Activated CD4-positive, alpha-beta T cell treated with anti-CD3 and anti-CD28 coated beads, Interleukin-2, amount 50 U/mL, for 48 hours (primary cell): ENCODE results near the gene BRD3OS.

Experiments
- DNase-seq, 2 experiments: peaks; one replicate each; pipeline ENCODE4 v3.0.0-alpha.2; 2020

Gene BRD3OS

GRCh38 chr9:133989625-133990365 is 35.5 kb upstream of the BRD3OS start:
- no peak for DNase-seq

DNA sequence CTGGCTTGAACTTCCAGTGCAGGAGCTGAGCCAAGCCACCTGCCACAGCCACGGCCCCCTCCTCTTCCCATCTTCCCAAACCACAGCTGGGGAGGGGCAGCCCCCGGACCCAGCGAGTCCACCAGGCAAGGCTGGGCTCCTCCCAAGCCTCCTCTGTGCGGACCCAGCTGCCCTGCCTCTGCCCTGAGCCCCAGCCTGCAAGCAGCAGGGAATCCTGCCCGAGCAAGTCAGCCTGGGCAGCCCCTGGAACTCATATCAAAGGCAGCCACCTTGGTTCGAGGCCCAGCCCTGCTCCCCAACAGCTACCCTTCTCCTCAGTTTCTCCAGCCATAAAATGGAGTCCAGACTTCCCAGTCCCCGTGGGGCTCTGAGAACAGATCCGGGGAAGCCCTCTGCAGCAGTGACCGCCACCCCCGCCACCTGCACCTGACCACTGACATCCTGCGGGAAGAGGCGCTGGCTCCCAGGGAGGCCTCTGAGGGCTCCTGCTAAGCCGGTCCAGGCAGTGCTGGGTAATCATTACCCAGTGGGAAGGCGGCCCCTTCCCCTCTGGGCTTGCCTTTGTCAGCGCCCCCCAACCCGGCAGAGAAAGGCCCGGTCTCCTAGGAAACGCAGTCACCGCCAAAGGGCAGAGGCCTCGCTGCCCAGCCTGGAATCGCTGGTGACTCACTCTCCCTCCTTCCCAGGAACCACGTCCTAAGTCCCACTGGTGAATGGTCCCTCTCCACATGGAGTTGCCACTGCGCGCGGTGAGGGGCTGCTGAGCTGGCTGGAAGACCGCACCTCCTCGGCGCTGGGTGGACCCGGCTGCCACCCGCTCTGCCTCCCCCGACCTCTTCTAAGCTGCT is 34.7 kb upstream of the BRD3OS start:
- no peak for DNase-seq

DNA sequence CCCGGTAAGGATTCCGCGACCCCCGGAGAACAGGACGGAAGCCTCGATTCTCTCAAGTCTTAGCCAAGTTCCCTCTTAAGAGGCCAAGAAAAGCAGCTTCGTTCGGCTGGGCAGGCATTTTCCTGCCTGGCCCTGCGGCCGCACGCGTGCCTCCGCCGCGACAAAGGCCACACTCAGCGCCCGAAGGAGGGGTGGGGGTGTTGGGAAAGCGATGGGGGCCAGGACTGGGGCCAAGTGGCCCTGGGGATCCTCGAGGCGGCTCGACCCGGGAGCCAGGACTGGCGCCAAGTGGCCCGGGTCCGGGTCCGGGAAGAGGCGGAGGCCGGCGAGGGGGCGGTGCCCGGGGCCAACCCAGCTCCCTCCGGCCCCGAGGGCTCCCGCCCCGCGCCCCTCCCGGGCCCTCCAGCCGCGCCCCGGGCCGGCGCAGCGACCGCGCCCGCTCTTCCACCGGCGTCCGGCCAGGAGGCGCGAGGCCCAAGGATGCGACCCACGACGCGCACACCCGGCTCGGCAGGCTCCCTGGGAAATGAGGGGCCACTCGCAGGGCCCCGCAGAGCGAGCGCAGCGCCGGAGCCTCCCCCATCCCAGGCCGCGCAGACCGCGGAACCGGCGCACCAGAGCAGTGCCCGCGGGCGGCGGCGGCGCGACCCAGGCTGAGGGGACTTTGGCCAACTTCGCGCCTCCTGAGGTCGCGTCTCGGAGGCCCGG is 33.9 kb upstream of the BRD3OS start:
- DNase-seq, result peak; percentile 6 to 13

DNA sequence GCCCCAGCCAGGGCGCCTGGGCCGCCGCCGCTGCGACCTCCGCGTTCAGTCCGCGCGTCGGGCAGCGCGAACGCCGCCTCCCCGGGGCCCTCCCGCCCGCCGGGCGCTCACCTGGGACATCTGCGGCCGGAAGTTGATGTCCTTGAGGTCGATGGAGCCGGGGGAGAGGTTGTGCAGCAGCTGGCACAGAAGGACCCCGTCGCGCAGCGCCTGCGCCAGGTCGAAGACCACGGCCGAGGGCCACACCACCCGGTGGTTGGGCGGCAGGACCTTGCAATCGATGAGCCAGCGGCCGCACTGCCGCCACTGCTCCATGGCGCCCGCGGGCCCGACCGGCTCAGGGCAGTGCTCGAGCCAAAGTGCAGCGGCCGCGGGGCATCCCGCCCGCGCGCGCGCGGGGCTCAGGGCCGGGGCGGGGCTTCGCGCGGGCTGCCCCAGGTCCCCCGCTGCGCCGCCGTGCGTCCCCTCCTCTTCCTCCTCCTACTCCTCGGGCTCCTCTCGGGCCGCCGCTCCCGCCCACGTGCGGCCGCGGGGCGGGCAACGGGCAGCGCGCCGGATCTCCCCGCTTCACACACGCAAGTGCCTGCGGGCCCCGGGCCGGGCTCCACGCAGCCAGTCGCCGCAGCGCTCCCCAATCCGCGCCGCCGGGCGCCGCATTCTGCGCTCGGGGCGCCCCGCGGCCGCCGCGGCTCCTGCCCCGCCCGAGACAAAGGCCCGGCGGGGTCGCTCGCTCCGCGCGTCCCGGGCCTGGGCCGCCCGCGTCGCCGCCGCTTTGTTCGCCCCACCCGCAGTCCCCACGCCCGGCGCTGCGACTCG is 33.1 kb upstream of the BRD3OS start, which contains the start of gene VAV2:
VAV2 (minus strand) TSS at position 361 of the 816 bp plus-strand sequence; CDS start at position 315, 46 bp downstream.
- DNase-seq, result peak; percentile 60 to 67

DNA sequence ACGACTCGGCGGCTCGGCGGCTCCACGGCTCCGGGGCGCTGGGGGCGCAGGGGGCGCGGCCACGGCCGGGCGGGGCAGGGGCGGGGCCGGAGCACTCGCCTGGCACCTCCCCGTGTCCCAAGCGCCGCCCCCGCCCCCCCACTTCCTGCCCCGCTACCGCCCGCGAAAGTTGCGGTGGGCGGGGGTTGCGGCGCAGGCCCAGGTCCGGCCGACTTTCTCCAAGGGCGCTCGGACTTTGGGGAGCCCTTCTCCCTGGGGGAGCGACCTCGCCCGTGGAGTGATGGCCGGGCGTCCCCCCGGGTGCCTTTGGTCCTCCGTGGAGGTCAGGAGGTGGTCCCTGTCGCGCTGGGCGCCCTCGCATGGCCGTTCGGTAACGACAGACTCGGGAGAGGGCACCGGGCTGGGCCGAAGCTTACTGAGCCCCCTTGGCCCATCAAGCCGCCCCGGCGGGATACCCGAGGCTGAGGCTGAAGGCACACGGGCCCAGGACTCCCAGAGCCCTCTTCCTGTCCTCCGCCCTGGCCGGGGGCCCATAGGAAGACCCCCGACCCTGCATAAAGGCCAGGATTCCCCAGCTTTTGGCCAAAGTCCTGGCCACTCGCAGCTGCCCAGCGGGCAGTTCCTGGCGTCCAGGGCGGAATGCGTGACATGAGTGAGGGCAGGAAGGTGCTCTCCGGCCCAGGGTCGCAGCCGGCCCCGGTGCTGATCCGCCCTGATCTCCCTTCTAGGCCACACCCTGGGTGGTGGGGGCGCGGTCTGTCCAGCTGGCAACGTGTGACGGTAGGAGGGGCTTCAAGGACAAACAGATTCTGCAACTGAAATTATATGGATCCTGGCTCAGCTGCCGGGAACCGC is 32.3 kb upstream of the BRD3OS start:
- peak; percentile 81 to 82 for DNase-seq

GRCh38 chr9:133993635-133994253 is 31.5 kb upstream of the BRD3OS start:
- no peak for DNase-seq

- DNase-seq, result peak; percentile 84 to 86
These were observed 30.8 kb upstream of the BRD3OS start for GRCh38 chr9:133994353-133995011.

DNA sequence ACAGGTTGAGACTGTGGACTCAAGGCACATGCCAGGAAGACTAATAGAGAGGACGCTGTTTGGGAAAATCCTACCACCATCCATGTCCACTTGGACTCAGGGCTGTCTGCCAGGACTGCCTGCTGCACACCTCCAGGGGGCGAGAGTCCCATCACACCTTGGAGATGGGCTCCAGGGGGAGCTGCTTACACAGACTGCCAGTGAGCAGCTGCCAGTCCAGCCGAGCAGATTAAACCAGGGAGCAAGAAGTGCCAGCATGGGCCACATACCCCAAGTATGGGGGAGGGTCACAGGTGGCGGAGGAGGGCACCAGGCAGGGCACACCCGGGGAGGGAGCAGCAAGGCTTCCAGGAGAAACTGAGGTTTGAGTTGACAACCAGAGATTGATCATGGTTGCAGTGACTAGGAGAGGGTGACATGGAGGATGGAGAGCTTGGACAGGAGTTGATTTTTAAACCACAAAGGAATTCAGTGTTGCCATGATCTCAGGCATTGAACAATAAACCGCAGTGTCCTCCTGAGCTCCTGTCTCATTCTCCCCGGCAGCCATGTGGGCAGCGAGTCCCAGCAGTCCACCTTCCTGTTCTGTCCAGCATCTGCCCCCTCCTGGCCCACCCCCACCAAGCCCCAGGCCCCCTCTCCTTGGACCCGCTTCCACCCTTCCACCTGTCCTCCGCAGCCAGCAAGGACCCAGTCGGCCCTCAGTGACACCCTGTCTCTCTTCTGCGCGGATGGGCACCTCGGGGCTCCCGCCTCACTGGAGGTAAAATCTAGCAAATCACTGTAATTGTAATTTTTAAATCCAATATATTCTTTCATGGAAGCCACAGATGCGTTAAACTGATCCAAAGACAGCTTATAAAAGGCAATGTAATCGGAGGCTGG is 30.0 kb upstream of the BRD3OS start:
- no peak for DNase-seq

DNA sequence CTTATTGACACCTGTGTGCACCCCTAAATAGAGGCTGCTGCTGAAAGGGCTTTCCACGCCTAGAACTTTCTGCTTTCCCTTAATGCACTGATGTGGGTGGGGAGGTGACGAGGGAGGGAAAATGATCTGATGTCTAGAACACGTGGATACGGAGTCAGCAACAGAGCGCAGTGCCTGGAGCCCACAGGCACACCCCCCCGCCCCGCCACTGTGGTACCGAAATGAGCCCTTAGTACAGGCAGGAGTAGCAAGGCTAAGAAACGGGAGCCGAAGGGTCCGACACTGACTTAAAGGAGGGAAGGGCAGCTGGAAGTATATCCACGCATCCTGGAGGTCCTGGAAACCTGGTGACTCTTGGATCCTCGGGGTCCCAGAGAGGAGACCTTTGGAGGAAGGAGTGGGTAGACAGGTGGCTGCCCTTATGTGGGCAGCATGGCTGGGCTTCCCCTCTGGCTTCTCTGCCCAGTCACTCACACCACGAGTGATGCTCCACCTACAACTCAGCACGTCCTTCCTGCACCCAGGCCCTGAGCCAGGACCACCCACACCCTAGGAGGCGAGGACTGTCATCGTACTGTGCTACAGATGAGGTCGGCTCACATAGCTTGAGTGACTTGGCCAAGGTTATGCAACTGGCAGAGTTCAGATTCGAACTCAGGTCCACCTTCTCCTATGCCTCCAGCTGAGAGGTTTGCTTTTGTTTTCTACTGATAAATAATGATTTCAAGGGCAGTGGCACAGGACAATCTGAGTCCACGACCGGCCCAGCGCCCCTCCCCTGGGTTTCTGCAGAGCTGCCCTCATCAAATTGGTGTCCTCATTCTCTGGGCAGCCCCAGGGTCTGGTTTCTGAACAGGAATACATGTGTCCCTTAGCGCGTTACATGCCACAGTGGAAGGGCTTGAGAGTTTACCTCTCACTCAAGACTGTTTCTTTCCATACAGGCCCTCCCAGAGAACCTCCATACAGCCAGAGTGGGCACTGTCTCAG is 28.5 kb upstream of the BRD3OS start:
- DNase-seq, result no peak

DNA sequence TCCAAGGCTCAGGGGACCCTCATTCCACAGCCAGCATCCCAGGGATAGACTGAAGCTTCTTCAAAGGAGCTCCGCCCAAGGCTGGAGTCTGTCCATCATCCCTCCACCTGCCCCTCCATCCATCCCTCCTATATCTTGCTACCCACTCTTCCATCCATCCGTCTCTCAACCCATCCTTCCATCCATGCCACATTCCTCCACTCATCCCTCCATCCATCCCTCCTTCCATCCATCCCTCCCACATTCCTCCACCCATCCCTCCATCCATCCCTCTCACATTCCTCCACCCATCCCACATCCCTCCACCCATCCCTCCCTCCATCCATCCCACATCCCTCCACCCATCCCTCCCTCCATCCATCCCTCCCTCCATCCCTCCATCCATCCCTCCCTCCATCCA is 27.7 kb upstream of the BRD3OS start:
- no peak for DNase-seq

DNA sequence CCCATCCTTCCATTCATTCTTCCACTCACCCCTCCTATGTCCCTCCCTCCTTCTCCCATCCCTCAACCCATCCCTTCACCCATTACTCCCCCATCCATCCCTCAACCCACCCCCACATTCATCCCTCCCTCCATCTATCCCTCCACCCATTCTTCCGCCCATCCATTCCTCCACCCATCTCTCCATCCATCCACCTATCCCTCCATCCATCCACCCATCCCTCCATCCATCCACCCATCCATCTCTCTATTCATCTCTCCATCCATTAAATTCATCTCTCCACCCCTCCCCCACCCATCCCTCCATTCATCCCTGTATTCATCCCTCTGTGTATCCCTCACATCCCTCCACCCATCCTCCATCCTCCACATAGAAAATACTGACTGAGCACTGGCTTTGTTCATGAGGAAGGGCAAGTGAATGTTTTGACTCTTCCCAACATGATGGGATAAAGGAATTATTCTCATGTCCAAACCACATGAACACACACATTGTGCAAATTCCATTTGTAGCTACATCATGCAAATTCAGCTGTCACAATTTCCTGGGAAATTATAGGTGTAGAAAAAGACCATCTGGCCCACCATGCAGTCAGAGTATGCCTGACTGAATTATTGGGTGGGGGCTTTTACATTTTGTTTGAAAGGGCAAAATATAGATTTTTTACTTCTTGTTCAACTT is 26.2 kb upstream of the BRD3OS start:
- no peak for DNase-seq

DNA sequence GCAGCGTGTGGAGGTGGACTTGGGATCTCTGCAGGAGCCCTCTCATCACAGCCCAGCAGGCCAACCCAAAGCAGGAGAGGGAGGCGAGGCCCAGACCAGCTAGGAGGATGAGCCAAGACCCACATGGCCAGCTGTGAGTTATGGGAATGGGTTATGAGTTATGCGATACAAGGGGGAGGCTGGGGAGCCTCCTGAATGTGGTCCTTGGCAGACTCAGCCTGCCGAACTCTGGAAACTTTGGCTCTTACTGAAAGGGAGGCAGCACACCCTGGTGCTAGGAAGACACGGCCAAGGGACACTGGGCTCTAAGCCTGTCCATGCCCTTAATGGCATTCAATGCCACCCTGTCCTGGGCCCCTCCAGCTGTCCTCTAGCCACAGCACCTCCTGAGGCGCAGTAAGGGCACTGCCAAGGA is 25.4 kb upstream of the BRD3OS start:
- no peak for DNase-seq

DNA sequence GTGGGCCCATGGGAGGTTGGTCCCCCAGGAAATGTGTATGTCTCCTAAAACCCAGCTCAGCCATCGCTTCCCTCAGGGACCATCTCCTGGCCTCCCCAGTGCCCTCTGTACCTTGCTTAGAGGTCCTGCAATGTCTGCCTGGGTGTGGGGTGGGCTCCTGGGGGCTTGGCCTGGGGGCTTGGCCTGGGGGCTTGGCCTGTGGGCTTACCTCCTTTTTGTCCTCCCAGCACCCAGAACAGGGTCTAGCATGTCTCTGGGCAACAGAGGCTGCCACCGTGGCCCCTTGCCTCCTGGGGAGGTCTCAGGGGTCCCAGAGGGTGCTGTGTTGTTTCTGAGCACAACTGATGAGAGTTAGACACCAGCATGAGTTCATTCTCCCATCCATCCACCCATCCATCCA is 22.5 kb upstream of the BRD3OS start:
- DNase-seq, result no peak

- no peak for DNase-seq
These were observed 22.0 kb upstream of the BRD3OS start for GRCh38 chr9:134003237-134003636.

- DNase-seq, result no peak
These were observed 21.0 kb upstream of the BRD3OS start for GRCh38 chr9:134004131-134004873.

- no peak for DNase-seq
These were observed 20.4 kb upstream of the BRD3OS start for GRCh38 chr9:134004881-134005280.

GRCh38 chr9:134005381-134005780 is 19.9 kb upstream of the BRD3OS start:
- no peak for DNase-seq
